Measurements from ENCODE around the gene APLP2. TPM values are rescaled to one million over a fixed set of nuclear protein-coding genes. Genes with fewer than 3 reads are reported as not detected.

APLP2 gene
- total and polyA plus RNA-seq, 2 of the 4 experiments (the other 2 are of a cell fraction): 127 to 235 TPM

GRCh38 chr11:130144141-130144540 is 74.4 kb downstream of the APLP2 start:
- H2AFZ ChIP-seq (replicated peaks; ENCODE audit: low read length, poor library complexity): no peak overlapping the region
- no CpG with 5 or more reads among the region's 10 CpGs for WGBS, 2 experiments (ENCODE audit: extremely low coverage in 2 of 2, insufficient read length in 1 of 2)
- H2BK120ac ChIP-seq (ENCODE audit: low read depth, low read length): no peak overlapping the region
- no peaks in the 10 kb centered on the region; the same call in 1 of the 2 replicates for H3K9me1 ChIP-seq (ENCODE audit: insufficient read depth, low read length)
- no peaks in the 10 kb centered on the region for H3K27me3 ChIP-seq (ENCODE audit: control insufficient read depth, insufficient read depth, low read length)
- no peak overlapping the region for H3K4me3 ChIP-seq (ENCODE audit: insufficient read depth, low read depth, low read length)
- peaks cover 30% of the 10 kb centered on the region for H3K36me3 ChIP-seq (ENCODE audit: control insufficient read depth, insufficient read depth, low read length)
- H2AK5ac ChIP-seq (ENCODE audit: low read depth, low read length): no peak overlapping the region
- no peak overlapping the region for H3K18ac ChIP-seq (ENCODE audit: low read depth, low read length)
- H4K8ac ChIP-seq (ENCODE audit: low read depth in 2 of 2, low read length in 2 of 2): no peak overlapping the region
- DNase-seq (no peak), ATAC-seq (ENCODE audit: low read depth) (no peak; the same call in 1 of the 2 replicates)
- no peak overlapping the region for H2BK5ac ChIP-seq (ENCODE audit: low read depth, low read length, poor library complexity, severe bottlenecking)
- no peaks in the 10 kb centered on the region for H3K9me3 ChIP-seq (ENCODE audit: control insufficient read depth, insufficient read depth, low read length)
- in situ Hi-C loops (cut with MboI; ENCODE audit: low sequenced_read_pairs) (no loop called here), dilution Hi-C loops (cut with HindIII; ENCODE audit: low sequenced_read_pairs, unreplicated experiment) (loop anchor here (25.0 kb wide), 1 partner anchor 207 kb away; no protein-coding TSS in a partner anchor), intact Hi-C loops (cut with micrococcal nuclease) (no loop called here)
- H4K91ac ChIP-seq (ENCODE audit: insufficient read depth, low read depth, low read length): no peak overlapping the region
- H2BK20ac ChIP-seq (ENCODE audit: low read depth, low read length): no peak overlapping the region
- H2BK15ac ChIP-seq (ENCODE audit: low read depth, low read length): no peak overlapping the region
- no peak overlapping the region for H4K5ac ChIP-seq (ENCODE audit: low read depth, low read length)
- TF ChIP-seq, protein P1, sequence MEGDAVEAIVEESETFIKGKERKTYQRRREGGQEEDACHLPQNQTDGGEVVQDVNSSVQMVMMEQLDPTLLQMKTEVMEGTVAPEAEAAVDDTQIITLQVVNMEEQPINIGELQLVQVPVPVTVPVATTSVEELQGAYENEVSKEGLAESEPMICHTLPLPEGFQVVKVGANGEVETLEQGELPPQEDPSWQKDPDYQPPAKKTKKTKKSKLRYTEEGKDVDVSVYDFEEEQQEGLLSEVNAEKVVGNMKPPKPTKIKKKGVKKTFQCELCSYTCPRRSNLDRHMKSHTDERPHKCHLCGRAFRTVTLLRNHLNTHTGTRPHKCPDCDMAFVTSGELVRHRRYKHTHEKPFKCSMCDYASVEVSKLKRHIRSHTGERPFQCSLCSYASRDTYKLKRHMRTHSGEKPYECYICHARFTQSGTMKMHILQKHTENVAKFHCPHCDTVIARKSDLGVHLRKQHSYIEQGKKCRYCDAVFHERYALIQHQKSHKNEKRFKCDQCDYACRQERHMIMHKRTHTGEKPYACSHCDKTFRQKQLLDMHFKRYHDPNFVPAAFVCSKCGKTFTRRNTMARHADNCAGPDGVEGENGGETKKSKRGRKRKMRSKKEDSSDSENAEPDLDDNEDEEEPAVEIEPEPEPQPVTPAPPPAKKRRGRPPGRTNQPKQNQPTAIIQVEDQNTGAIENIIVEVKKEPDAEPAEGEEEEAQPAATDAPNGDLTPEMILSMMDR (conservative IDR thresholded peaks at IDR 0.05; ENCODE audit: low read depth, low read length): no peak
- TF ChIP-seq MAFK (IDR thresholded peaks at IDR 0.05; ENCODE audit: low read depth, low read length) (no peak), MXI1 (IDR thresholded peaks at IDR 0.05; ENCODE audit: borderline replicate concordance, low read depth, low read length) (no peak), POLR2A (IDR thresholded peaks at IDR 0.05; ENCODE audit: low read depth, low read length) (no peak)
- TF ChIP-seq, protein P2, sequence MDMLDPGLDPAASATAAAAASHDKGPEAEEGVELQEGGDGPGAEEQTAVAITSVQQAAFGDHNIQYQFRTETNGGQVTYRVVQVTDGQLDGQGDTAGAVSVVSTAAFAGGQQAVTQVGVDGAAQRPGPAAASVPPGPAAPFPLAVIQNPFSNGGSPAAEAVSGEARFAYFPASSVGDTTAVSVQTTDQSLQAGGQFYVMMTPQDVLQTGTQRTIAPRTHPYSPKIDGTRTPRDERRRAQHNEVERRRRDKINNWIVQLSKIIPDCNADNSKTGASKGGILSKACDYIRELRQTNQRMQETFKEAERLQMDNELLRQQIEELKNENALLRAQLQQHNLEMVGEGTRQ (IDR thresholded peaks at IDR 0.05; ENCODE audit: low read depth, low read length): no peak
- H3K79me1 ChIP-seq (ENCODE audit: low read depth in 1 of 2, low read length in 2 of 2): no peaks in the 10 kb centered on the region
- H2AK9ac ChIP-seq (replicated peaks; ENCODE audit: low read depth, low read length, poor library complexity): no peak overlapping the region
- no peak overlapping the region for H3K4ac ChIP-seq (ENCODE audit: low read depth, low read length)
- CTCF ChIA-PET: no interaction called here
- POLR2A ChIA-PET (ENCODE audit: unreplicated experiment): no interaction called here
- H3K27ac ChIP-seq (ENCODE audit: insufficient read depth, low read length): no peak overlapping the region
- H3K14ac ChIP-seq (replicated peaks; ENCODE audit: low read depth, low read length): no peak overlapping the region
- H3K4me2 ChIP-seq (ENCODE audit: low read depth, low read length): no peak overlapping the region
- no peak overlapping the region for H3K23ac ChIP-seq (ENCODE audit: low read depth, low read length)
- BruUV-seq (replicated peaks): no TSS peak
- H3K4me1 ChIP-seq (ENCODE audit: control insufficient read depth, insufficient read depth, low read length): peaks cover 3% of the 10 kb centered on the region; the same call in 1 of the 2 replicates
- H3K56ac ChIP-seq (ENCODE audit: extremely low read depth, insufficient read depth, low read length): no peak overlapping the region
- no peaks in the 10 kb centered on the region for H4K20me1 ChIP-seq (ENCODE audit: insufficient read depth, low read length)
- no peak overlapping the region for H3K9ac ChIP-seq (ENCODE audit: low read depth, low read length)
